GM10248 (cell line): ENCODE measurements around the gene MAPT.

ENCODE experiments used
- CTCF ChIA-PET: fragments of 300-600 bp; sonication (Branson Sonifier 250); formaldehyde crosslinking; extraction: SDS; loops from one replicate; lab custom pipeline; 2021; ENCODE audit warnings: antibody characterized with exemption; lab: Yijun Ruan, JAX
- POLR2A ChIA-PET: fragments of 350-650 bp; sonication (Branson Sonifier 250); formaldehyde crosslinking; extraction: SDS; loops from one replicate; lab custom pipeline; 2020; ENCODE audit warnings: antibody characterized with exemption; lab: Yijun Ruan, JAX
- DNase-seq: peaks from one replicate; pipeline ENCODE4 v3.0.0; 2012; ENCODE audit errors: extremely low spot score
- CTCF ChIP-seq: IDR thresholded peaks from 2 replicates; pipeline ENCODE4 v1.5.1; 2012; ENCODE audit warnings: mild to moderate bottlenecking, low read depth; ENCODE audit errors: extremely low read depth, missing control alignments, control extremely low read depth

Gene MAPT

DNA sequence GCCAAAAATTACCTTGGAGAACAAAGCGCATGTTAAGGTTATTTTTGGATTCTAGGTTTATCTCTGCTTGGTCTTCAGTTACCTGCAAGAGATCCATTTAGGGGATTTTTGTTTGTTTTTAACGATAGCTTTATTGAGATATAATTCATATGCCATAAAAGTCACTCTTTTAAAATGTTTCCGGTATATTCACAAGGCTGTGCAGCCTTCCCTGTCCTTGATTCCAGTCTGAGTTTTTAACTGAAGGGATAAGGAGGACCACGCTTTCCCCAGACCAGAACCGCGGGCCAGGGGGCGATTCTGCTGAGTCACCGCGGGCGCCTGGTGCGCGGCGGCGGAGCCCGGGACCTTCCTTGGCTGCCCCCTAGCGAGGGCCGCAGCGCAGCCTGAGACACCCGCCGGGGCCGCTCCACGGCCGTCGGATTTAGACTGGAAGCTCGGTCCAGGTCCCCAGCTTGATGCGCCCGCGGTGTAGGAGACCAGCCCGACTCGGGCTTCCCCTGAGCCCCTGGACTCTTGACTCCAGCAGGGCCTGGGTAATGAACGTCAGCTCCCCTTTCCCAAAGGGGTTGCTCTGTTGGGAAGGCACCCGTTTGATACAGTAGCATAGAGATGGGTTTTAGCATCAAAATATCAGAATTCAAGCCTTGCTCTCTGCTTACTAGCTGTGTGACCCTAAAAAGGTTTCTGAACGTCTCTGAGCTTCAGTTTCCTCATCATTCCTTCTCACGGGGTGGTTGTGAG lies 54.7 kb downstream of the MAPT start:
- ChIA-PET CTCF (interaction anchor here (0.8 to 2.8 kb wide), 18 partner anchors 9 to 521 kb away, joined by 3 to 12 read pairs (median 5); no protein-coding TSS in a partner anchor), POLR2A (no interaction called here)

GRCh38 chr17:45949755-45950320 lies 55.5 kb downstream of the MAPT start:
- ChIA-PET POLR2A (no interaction called here), CTCF (interaction anchor here (0.8 to 2.8 kb wide), 15 partner anchors 9 to 522 kb away, joined by 3 to 12 read pairs (median 5); no protein-coding TSS in a partner anchor)
- no peak for DNase-seq
- TF ChIP-seq CTCF = no peak

More for the DNA sequence above, 54.7 kb downstream of the MAPT start:
- DNase-seq = peak; percentile 88
- TF ChIP-seq CTCF = peak; percentile 72

DNA sequence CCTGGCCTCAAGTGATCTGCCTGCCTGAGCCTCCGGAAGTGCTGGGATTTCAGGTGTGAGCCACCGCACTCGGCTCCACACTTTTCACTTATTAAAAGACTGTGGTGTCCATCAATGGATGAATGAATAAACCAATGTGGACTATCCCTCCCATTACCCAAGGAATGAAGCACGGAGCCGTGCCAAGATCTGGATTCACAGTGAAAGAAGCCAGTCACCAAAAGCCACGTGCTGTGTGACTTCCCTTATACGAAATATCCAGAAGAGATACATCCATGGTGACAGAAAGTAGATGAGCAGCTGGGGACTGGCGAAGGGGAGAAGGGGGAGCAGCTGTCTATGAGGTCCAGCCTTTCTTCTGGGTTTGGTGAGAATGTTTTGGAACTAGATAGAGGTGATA lies 56.5 kb downstream of the MAPT start:
- no peak for TF ChIP-seq CTCF
- ChIA-PET CTCF (no interaction called here), POLR2A (no interaction called here)
- no peak for DNase-seq

DNA sequence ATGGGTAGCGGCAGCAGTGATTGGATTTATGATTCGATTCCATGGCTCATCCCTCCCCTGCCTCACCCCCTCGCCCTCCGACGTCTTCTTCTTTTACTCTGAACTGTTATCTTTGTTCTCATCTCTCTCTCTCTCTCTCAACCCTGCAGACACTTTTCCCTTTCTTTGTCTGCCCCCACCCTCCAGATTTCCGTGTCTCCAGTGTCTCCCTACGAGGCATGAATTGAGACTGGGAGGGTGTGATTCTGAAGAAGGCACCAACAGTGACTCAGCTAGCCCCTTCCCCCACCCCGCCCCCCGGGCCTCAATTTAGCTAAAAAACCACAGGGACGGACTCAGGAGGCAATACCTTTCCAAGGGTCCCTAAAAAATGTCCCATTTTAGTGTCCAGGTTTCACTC lies 57.0 kb downstream of the MAPT start:
- ChIA-PET POLR2A (no interaction called here), CTCF (no interaction called here)
- TF ChIP-seq CTCF = no peak
- no peak for DNase-seq

GRCh38 chr17:45951941-45952340 lies 57.6 kb downstream of the MAPT start:
- no peak for TF ChIP-seq CTCF
- no peak for DNase-seq
- ChIA-PET POLR2A (no interaction called here), CTCF (no interaction called here)

DNA sequence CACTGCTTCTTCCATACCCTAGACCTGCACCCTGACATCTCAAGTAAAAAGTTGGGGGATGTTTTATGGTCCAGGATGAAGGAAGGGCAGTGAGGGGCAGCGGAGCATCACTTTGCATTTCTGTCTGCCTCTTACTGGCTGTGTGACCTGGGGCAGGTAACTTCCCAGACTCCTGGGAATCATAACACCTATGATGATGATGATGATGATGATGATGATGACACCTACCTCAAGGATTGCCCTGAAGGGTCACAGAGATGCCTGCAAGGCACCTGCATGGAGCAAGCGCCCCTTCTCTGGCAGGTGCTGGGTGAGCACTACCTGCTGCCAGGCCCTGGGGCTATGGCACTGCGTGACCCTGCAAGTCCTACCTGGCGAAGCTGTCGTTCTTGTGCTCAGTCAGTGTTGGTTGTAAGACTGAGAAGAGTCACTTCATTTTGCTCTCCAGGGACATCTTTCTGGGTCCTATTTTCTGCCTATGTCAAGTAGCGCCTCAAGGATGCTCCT lies 58.5 kb downstream of the MAPT start:
- CTCF ChIA-PET = interaction anchor here (1.3 kb wide), 1 partner anchor 25 kb away, joined by 3 read pairs; no protein-coding TSS in a partner anchor
- DNase-seq = no peak
- POLR2A ChIA-PET = no interaction called here
- no peak for TF ChIP-seq CTCF
